Measurements from ENCODE around the gene VAMP8. TPM values are rescaled to one million over a fixed set of nuclear protein-coding genes. Genes with fewer than 3 reads are reported as not detected.

Gene VAMP8
- polyA plus RNA-seq, 3 donors, result 260 to 761 (median 623) TPM

DNA sequence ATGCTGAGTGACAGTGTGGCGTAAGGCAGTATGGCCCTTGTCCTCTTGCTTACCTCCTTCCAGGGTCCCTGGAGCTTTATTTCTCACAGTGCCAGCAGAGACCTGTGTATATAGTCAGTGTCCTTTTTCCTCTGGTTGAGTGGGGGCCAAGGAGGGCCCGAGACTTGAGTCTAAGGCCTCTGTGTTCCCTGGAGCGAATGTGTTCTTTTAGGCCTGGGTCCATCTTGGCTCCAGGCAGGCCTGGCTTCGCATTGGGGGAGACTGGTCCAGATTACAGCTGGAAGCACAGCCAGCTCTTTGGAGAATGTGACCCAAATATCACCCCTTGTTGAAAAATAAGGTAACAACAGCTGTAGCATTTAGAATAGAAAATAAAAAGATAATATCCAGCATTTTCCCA lies 11.8 kb downstream of the VAMP8 start:
- Histone ChIP-seq H3K9ac (ENCODE audit: insufficient read depth, low read length, poor library complexity, severe bottlenecking) (no peak overlapping the region), H3K4me2 (replicated peaks; ENCODE audit: extremely low read depth, low read length, poor library complexity, severe bottlenecking) (no peak overlapping the region), H3K27me3 (ENCODE audit: control insufficient read depth in 2 of 2, insufficient read depth in 2 of 2, low read length in 2 of 2) (no peaks in the 10 kb centered on the region), H3K4me1 (ENCODE audit: control insufficient read depth in 1 of 2, insufficient read depth in 2 of 2, low read length in 2 of 2) (peaks cover 81 to 84% of the 10 kb centered on the region in 2 donors), H2AFZ (ENCODE audit: insufficient read depth, low read depth, low read length, poor library complexity, severe bottlenecking) (no peak overlapping the region), H3K9me3 (replicated peaks in 1 of 2; ENCODE audit: control insufficient read depth in 1 of 2, insufficient read depth in 1 of 2, low read length in 2 of 2) (no peaks in the 10 kb centered on the region), H4K20me1 (ENCODE audit: insufficient read depth, low read length) (no peaks in the 10 kb centered on the region), H3K79me2 (ENCODE audit: insufficient read depth, low read length) (peaks cover 68% of the 10 kb centered on the region), H3K4me3 (replicated peaks in 1 of 3; ENCODE audit: low read depth in 2 of 3, low read length in 3 of 3) (no peak overlapping the region), H3K36me3 (replicated peaks in 1 of 2; ENCODE audit: control insufficient read depth in 1 of 2, insufficient read depth in 2 of 2, low read length in 2 of 2) (peaks cover 0 to 6% of the 10 kb centered on the region in 2 donors), H3K27ac (ENCODE audit: low read depth in 1 of 2, low read length in 2 of 2) (peak overlapping the region; percentile 69 to 74)
- TF ChIP-seq, protein P1, sequence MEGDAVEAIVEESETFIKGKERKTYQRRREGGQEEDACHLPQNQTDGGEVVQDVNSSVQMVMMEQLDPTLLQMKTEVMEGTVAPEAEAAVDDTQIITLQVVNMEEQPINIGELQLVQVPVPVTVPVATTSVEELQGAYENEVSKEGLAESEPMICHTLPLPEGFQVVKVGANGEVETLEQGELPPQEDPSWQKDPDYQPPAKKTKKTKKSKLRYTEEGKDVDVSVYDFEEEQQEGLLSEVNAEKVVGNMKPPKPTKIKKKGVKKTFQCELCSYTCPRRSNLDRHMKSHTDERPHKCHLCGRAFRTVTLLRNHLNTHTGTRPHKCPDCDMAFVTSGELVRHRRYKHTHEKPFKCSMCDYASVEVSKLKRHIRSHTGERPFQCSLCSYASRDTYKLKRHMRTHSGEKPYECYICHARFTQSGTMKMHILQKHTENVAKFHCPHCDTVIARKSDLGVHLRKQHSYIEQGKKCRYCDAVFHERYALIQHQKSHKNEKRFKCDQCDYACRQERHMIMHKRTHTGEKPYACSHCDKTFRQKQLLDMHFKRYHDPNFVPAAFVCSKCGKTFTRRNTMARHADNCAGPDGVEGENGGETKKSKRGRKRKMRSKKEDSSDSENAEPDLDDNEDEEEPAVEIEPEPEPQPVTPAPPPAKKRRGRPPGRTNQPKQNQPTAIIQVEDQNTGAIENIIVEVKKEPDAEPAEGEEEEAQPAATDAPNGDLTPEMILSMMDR (IDR thresholded peaks at IDR 0.05), result no peak
- H3K36me3 Mint-ChIP-seq, result peaks cover 13 to 18% of the 10 kb centered on the region in 2 donors
- no peak for DNase-seq
- H3K27ac Mint-ChIP-seq, result peak overlapping the region in 3 of 7 donors; percentile 46 to 85 (median 68)
- H3K4me1 Mint-ChIP-seq, result peaks cover 82% of the 10 kb centered on the region
- no peaks in the 10 kb centered on the region for H3K9me3 Mint-ChIP-seq
- WGBS (ENCODE audit: insufficient coverage), result 100% methylated on average over 1 of the region's 4 CpGs
- H3K27me3 Mint-ChIP-seq (ENCODE audit: low read depth in 3 of 3), result peaks cover 0 to 2% (median 0%) of the 10 kb centered on the region in 3 donors
- intact Hi-C loops (cut with micrococcal nuclease), result loop anchor here in 1 of 2 donors (5.0 kb wide), 1 partner anchor 113 kb away; no protein-coding TSS in a partner anchor
- no peak overlapping the region for H3K4me3 Mint-ChIP-seq

DNA sequence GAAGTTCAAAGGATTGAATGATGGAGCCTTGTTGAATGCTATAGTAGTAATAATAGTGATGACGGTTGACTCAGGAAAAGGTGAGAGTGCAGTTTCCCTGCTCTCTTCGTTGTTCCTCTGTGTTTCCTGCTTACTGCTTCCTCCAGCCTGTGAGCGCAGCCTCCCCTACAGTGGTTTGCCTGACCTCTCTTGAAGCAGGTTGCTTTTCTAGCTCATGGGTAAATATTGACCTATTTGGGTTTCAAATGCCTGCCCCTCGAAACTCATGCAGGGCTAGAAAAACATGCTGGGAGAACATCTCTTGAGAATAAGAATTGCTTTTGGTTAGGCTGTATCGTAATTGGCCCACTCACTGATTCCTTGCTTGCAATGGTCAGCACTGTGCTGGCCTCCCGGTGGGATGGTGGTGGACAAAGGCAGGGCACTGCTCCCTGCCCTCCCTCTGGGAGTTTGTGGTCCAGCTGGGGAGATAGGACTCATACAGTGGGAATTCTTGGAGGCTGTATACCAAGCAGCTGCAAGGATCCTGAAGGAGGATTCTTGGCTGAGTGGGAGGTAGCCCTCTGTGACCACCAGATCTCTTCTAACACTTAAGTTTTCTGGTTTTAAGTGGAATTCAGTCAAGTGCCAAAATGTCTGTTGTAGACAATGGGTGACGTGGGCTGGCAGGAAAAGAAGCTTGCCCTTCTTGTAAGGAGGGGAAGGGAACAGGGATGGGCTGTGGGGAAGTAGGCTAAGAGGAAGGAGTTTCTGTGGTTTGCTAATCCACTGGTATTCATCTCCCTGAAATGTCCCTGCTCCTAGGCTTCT lies 12.8 kb downstream of the VAMP8 start:
- H3K27me3 ChIP-seq (ENCODE audit: control insufficient read depth in 2 of 2, insufficient read depth in 2 of 2, low read length in 2 of 2), result no peaks in the 10 kb centered on the region
- H3K4me1 ChIP-seq (ENCODE audit: control insufficient read depth in 1 of 2, insufficient read depth in 2 of 2, low read length in 2 of 2), result peaks cover 81 to 83% of the 10 kb centered on the region in 2 donors
- TF ChIP-seq, protein P1 (IDR thresholded peaks at IDR 0.05), result no peak
- H3K27ac Mint-ChIP-seq, result peak overlapping the region; percentile 74 to 91 (median 86)
- intact Hi-C loops (cut with micrococcal nuclease), result loop anchor here in 1 of 2 donors (5.0 kb wide), 1 partner anchor 112 kb away; no protein-coding TSS in a partner anchor
- no peaks in the 10 kb centered on the region for H3K9me3 Mint-ChIP-seq
- peaks cover 68% of the 10 kb centered on the region for H3K79me2 ChIP-seq (ENCODE audit: insufficient read depth, low read length)
- H3K4me3 Mint-ChIP-seq, result peak overlapping the region; percentile 52 to 88
- H4K20me1 ChIP-seq (ENCODE audit: insufficient read depth, low read length), result no peaks in the 10 kb centered on the region
- peaks cover 84% of the 10 kb centered on the region for H3K4me1 Mint-ChIP-seq
- H3K27me3 Mint-ChIP-seq (ENCODE audit: low read depth in 3 of 3), result peaks cover 0 to 2% (median 1%) of the 10 kb centered on the region in 3 donors
- H2AFZ ChIP-seq (ENCODE audit: insufficient read depth, low read depth, low read length, poor library complexity, severe bottlenecking), result no peak overlapping the region
- H3K4me3 ChIP-seq (replicated peaks in 1 of 3; ENCODE audit: low read depth in 2 of 3, low read length in 3 of 3), result peak overlapping the region in 1 of 3 experiments; percentile 61
- no peaks in the 10 kb centered on the region for H3K9me3 ChIP-seq (replicated peaks in 1 of 2; ENCODE audit: control insufficient read depth in 1 of 2, insufficient read depth in 1 of 2, low read length in 2 of 2)
- peak in 2 of 3 donors; percentile 63 to 65 for DNase-seq
- H3K36me3 ChIP-seq (replicated peaks in 1 of 2; ENCODE audit: control insufficient read depth in 1 of 2, insufficient read depth in 2 of 2, low read length in 2 of 2), result peaks cover 0 to 6% of the 10 kb centered on the region in 2 donors
- 22% methylated on average over 6 of the region's 7 CpGs for WGBS (ENCODE audit: insufficient coverage)
- peak overlapping the region; percentile 11 for H3K9ac ChIP-seq (ENCODE audit: insufficient read depth, low read length, poor library complexity, severe bottlenecking)
- H3K27ac ChIP-seq (ENCODE audit: low read depth in 1 of 2, low read length in 2 of 2), result peak overlapping the region; percentile 41 to 71
- H3K36me3 Mint-ChIP-seq, result peaks cover 13 to 17% of the 10 kb centered on the region in 2 donors
- peak overlapping the region; percentile 63 for H3K4me2 ChIP-seq (replicated peaks; ENCODE audit: extremely low read depth, low read length, poor library complexity, severe bottlenecking)

Data from CD14-positive monocyte (primary cell).